GM21423 (cell line): Measurements from ENCODE around the gene POLH.

Experiments used
- ATAC-seq: cut with Tn5 transposase; IDR thresholded peaks from one replicate; pipeline ENCODE4 v1.9.1; 2021; ENCODE audit warnings: mild to moderate bottlenecking, moderate library complexity; ENCODE audit not compliant: unreplicated experiment

The POLH gene

GRCh38 chr6:43604174-43604573 is 28.2 kb downstream of the POLH start:
- no peak for ATAC-seq

- ATAC-seq = no peak
Observed at GRCh38 chr6:43606019-43606418, 30.0 kb downstream of the POLH start.

- no peak for ATAC-seq
Observed at GRCh38 chr6:43608310-43608763, 32.4 kb downstream of the POLH start.

GRCh38 chr6:43608807-43609206 is 32.8 kb downstream of the POLH start:
- no peak for ATAC-seq

- ATAC-seq = no peak
Observed at GRCh38 chr6:43609402-43609801, 33.4 kb downstream of the POLH start.

GRCh38 chr6:43610431-43610830 is 34.4 kb downstream of the POLH start:
- no peak for ATAC-seq

GRCh38 chr6:43613721-43614395 is 37.9 kb downstream of the POLH start:
- no peak for ATAC-seq

- ATAC-seq = no peak
Observed at GRCh38 chr6:43614396-43614730, 38.4 kb downstream of the POLH start.

- ATAC-seq = no peak
Observed at GRCh38 chr6:43616725-43617472, 40.9 kb downstream of the POLH start.

- ATAC-seq = no peak
Observed at GRCh38 chr6:43621078-43621835, 45.3 kb downstream of the POLH start.

GRCh38 chr6:43621836-43622180 is 45.8 kb downstream of the POLH start:
- ATAC-seq = no peak

GRCh38 chr6:43622541-43622940 is 46.6 kb downstream of the POLH start:
- ATAC-seq = no peak

- ATAC-seq = no peak
Observed at GRCh38 chr6:43623880-43624785, 48.1 kb downstream of the POLH start.

GRCh38 chr6:43624786-43625288 is 48.9 kb downstream of the POLH start:
- ATAC-seq = no peak

GRCh38 chr6:43625393-43625992 is 49.5 kb downstream of the POLH start:
- ATAC-seq = no peak

GRCh38 chr6:43627008-43627825 is 51.2 kb downstream of the POLH start:
- ATAC-seq = no peak

GRCh38 chr6:43628393-43629103 is 52.6 kb downstream of the POLH start:
- ATAC-seq = peak; percentile 19

- peak; percentile 77 for ATAC-seq
Observed at GRCh38 chr6:43629104-43629504, 53.1 kb downstream of the POLH start, which contains the start of gene GTPBP2. Gene GTPBP2 (minus strand): TSS chr6:43629264. CDS start chr6:43629162, 102 bp downstream.
